ENCODE results near the gene SNAP25. TPM values are rescaled to one million over a fixed set of nuclear protein-coding genes. Genes with fewer than 3 reads are reported as not detected.
A peak's percentile ranks its signal among the peaks of the same experiment; 100 is the strongest.

Gene SNAP25
- total RNA-seq, result 92.5 TPM

DNA sequence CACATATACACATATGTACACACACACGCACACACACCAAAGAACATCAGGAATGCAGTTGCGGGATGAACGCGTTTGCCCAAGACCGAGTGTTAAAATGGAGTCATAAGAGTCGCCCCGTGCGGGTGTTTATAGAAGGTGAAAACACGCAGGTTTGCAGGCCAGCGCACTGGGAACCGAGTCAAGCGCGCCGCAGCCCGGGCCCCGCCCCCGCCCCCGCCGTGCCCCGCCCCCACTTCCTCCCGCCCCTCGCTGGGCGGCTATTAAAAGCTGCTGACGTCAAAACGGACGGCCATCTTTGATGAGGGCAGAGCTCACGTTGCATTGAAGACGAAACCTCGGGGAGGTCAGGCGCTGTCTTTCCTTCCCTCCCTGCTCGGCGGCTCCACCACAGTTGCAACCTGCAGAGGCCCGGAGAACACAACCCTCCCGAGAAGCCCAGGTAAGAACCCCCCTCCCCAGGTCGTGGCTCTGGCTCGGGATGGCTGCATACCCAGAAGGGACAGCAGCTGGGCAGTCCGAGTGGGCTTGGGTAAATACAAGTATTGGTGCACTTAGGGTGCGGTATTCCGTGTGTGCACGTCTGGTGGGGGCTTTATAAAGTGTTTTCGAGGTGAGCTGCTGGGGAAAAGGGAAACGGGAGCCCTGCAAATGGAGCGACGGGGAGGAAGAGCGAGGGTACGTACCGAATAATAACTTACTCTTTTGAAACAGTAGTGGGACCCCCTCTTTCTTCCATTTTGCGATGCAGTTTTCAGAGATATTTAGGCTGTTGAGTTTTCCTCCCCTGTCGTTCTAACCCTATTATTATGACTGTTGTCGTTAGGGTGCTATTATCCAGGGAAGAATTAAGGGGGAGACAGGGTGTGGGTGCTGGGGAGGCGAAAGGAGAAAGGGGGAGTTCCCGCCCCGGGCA, at the start of gene SNAP25:
Gene SNAP25, plus strand, starts transcription at position 295 of the 916 bp plus-strand sequence. CDS start 56,662 bp downstream, outside the sequence.
- peak; percentile 81 for DNase-seq

DNA sequence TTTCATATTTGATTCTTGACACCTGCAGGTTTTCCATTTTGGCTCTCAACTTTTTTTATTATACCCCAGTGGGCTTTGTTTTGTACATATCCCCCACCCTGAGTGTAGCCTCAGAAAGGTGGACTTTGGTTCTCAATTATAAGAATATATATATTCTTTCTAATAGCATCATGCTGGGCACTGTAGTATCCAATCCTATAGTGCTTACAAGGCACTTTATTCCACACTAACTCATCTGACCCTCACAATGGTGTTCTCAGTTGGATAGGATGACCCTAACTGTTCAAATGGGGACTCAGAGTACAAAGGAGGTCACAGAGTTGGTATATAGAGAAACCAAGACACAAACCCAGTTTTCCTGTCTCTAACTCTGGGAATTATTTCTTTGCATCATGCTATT, 48.9 kb upstream of the SNAP25 start:
- no peak for DNase-seq

DNA sequence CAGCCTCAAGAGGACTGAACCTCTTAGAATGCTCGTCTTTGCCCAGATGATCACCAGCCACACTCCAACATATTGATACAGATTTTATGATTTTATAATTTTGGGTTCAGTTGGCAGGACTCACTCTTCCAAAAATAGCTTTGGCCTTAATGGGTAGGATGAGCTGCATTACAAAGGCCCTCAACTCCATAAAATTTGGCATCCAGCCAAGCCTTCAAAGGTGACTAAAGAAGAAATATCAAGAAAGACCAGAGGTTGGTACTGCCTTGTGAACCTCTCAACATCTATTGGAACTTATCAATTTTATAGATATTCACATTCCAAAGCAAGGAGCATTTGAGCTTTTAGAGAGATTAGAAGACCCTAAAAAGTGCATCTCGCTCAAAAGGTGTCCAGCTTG, 48.4 kb upstream of the SNAP25 start:
- DNase-seq, result no peak

DNA sequence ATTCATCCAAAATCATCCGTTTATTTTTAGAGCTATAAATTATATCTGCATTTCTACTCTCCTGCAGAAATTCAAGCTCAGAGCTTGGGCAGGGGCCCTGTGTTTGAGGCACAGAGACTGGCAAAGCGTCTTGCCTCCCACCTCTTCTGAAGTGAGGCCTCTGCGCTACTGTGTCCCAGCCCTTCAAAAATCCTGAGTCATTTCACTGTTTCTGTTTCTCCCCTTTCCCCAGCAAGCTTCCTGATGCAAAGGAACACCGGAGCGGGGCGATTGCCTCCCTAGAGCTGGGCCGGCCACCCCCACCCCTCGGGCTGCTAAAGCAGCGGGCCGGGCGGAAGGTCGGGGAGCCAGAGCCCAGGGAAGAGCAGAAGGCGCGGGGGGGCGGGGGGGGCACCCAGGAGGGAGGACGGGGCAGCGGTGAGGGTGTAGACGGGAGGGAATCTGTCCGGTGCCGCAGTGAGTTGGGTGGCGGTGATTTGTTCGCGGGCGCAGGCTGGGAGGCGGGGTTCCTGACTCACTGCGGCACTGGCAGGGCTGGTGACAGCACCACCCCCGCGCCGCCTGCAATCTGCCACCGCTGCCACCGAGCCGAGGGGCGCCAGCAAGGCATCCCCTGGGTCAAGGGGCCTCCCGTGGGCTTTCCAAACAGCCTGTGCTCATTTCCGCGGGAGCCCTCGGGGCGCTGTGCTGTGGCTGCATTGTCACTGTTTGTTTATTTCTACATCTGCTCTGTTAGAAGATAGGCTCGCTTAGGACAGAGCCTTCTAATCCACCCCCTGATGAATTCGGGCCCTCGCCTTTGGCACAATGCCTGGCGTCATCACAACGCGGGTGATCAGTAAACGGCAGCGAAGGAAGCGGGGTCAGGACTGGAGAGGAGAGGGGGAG, 46.5 kb upstream of the SNAP25 start:
- peak; percentile 82 for DNase-seq

DNA sequence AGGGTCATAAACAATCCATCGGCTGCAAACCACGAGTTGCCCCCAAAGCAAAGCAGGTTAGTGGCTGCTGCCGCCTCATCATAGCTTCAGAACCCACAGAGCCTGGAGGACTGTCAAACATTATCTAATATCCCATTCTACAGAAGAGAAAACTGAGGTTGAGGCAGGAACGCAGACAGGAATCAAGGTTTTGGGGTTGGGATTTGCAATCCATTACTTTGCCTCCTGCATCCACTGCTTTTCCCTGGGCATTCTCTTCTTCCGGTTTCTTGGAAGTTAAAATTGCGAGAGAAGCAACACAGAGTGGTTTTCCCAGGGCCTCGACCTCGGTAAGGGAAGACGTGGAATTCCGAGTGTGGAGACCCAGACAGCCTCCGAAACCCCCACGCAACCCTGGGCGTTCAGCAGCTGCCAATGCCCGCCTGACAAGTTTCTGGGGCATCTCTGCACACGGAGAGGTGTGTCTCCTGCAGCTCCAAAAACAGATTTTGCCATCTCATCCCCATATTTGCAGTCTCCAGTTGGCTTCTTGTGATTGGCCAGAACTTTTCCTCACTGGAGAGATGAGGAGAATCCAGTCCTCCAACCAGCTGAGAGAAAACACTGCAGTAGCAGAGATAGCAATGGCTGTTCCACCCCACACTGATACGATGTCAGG, 45.5 kb upstream of the SNAP25 start:
- peak; percentile 57 for DNase-seq

DNA sequence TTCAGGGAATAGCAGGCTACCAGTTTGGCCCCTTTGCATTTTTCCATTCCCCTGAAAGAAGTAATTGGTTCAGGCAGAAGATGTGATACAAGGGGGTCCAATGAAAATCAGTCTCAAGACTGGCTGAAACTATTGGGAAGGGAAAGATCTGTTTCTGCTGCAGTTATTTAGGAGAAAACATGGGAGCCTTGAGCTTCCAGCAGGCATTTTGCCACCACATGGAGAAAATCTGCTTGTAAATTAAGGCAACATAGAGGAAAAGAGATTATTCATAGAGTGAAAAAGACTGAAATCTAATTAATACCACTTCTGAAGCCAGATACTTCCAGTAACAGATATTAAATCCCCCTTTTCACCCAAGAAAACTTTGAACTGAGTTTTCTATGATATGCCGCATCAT, 44.2 kb upstream of the SNAP25 start:
- no peak for DNase-seq

DNA sequence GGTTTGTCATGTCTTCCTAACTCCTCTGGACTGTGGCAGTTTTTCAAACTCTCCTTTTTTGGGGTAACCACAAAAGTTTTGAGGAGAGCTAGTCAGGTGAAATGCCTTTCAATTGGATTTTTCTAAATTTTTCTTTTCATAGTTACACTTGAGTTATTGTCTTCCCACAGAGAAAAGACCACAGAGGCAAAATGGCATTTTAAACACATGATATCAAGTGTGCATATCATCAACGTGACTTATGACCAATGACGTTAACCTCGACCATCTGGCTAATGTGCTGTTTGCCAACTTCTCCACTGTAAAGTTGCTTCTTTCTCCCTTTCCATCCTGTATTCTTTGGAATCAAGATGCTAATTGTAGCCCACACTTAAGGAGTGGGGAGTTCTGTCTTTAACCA, 41.3 kb upstream of the SNAP25 start:
- no peak for DNase-seq

DNA sequence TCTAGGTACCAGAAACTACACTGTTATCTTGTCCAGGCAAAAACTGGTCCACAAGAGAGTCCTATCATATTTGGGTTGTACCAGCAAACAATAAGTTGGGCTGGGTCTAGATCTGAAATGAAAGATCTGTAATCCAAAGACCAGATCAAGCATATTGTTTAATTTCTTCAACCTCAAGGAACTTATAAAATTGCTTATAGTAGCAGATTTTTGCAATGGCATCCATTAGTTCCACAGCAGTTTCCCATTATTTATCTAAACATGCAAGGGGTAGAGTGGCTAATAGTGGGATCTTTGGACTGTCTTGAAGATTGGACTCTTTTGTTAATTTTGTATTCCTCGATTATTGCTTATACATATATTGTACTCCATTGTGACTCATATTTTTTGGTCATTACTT, 40.5 kb upstream of the SNAP25 start:
- DNase-seq, result no peak

DNA sequence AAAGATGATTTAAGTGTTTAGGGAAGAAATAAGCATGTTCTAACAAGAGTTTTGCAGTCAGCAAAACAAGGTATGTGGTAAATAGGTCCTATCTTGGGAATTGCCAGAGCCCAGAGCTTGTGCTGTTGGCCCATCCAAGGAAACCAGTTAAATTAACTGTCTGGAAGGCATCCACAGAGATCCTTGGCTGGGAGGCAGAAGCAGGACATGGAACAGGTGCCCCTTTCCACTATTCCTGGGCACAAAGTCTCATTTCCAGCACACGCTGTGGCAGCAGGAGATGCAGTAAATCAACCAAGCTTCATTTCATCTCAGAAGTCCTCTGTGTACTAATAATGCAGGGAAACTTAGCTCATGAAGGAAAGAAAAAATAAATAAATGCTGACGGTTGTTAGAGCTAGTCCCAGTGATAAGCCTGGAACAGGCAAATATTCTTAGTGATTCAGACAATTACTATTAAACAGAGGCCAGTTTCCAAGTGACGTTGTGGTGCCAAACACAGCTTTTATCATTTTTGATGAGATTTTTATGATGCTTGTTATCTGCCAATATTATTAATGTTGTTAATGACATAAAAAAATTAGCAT, 39.8 kb upstream of the SNAP25 start:
- no peak for DNase-seq

DNA sequence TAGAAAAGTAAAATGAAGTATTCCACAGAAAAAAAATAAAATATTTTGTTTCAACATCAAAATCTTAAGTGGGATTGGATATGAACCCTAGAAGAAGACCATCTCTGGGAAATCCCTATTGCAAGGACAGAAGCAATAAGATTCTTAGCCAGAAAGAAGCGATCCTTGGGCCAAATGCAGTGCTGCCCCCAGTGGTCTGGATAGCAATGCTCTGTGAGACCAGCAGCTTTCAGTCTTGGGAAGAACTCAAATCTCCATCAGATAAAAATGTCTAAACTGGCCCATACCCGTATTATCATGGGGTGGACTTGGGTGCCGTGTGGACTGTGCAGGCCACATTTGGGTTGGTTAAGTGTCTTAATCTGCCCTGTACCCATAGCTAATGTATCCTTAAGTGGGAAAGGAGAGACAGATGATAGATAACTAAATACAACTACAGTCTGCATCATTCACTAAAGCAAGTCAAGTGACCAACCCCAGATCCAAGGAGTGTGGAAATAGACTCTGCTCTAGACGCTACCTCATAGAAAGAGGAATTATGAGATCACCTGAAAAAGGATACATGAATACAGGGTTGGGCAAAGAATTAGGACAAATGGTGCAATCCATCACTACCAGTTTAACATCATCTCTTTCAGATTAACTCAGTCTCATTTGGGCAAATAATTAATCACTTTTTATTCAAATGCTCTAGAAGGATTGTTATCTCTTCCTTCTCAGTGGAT, 38.9 kb upstream of the SNAP25 start:
- no peak for DNase-seq

DNA sequence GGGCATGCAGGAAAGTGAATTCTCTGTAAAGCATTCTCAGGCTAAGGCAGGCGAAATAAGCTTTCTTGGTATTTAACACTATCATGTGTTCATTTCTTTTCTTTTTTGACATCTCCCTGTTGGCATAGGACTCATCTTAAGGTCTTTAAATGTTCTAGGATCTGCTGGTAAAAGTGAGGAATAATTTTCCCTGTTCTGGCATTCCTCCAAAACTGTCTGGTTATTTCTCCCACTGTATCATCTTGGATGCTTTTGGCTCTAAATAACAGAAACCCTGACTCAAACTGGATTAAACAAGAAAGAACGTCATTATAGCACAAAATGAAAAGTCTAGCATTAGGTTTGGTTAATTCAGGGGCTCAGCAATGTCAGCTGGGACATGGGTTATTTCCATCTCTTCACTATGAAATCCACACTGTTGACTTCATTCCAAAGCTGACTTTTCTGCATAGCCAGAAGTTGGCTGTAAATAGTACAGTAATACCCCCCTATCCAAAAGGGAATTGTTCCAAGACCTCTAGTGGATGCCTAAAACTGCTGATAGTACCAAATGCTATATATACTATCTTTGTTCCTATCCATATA, 37.9 kb upstream of the SNAP25 start:
- no peak for DNase-seq

DNA sequence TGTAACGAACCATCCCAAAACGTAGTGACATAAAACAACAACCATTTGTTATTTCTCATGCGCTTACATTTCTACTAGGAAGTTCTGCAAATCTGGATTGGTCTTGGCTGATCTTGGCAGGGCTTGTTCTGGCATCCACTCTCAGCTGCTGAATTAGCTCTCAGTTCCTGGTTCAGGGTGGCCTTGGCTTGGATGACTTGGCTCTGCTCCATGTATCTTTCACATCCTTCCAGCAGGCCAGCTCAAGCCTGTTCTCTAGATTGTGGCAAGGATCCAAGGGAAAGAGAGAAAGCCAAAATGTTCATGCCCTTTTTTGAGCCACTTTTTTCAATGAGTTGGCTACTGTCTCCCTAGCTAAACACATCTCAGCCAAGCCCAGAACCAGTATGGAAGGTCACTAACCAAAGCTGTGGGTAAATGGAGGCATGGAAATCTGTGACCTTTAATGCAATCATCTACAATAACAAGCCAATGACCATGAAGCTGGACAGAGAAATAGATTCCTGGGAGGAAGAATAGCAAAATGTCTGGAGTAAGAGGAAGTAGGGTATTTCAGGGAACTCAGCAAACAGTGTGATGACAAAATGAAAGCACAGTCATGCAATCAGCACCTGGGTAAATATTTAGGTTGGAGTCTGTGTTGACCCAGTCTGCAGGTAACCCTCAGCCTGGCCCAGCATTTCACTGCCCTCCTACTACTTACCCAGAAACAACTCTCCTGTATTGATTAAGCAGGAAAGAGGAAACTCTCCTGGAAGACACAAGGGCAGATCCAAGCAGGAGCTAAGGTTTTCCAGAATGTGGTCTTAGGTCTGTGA, 32.7 kb upstream of the SNAP25 start:
- no peak for DNase-seq

DNA sequence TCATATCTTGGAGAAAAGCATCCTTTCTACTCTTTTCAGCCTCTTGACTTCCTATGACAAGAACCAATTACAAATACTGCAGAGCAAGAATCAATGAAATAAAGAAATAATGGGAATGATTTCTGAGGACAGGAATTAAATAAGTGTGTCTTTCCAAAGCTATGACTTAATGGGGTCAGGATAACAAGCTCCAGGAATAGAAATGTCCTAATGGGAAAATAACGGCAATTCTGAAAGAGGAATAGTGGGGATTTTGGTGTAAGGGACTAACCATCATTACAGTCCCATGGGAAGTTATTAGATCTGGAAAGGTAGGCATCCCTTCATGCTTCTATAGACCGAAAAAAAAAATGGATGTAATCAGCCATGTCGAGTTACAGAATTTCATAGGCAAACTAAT, 28.2 kb upstream of the SNAP25 start:
- DNase-seq, result no peak

DNA sequence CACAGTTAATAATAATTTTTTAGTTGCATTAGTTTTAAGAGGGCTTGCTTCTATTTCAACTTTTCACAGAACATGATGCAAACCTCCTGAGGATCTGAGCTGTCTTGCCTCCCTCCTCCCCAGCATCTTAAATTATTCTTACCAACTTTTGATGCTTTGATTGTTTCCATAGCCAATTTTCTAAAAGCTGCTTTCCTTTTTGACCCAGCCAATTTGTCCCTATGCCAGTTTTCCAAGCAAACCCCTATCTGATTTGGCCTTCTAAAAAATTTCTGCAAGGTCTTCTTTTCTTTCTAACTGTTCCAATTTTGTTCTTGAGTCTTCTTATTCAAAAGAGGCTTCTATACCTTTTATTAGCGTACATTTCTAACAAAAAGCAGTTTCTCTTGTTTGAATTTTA, 26.5 kb upstream of the SNAP25 start:
- no peak for DNase-seq

DNA sequence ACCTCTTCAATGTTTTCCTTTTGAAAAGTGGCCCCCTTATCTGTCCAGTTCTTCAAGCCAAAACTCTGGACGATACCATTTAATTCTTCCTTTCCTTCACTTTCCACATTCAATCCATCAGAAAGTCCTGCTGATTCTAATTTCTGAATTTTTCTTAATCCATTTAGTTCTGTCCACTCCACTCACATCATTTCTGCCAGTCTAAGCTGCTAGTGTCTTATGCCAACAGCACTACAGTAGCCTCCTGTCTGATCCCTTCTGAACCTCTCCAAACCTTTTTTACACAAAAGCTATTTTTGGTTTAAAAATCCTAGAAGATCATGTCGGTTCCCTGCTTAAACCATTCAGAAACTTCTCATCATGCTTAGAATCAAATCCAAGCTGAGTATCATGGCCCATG, 24.5 kb upstream of the SNAP25 start:
- no peak for DNase-seq

DNA sequence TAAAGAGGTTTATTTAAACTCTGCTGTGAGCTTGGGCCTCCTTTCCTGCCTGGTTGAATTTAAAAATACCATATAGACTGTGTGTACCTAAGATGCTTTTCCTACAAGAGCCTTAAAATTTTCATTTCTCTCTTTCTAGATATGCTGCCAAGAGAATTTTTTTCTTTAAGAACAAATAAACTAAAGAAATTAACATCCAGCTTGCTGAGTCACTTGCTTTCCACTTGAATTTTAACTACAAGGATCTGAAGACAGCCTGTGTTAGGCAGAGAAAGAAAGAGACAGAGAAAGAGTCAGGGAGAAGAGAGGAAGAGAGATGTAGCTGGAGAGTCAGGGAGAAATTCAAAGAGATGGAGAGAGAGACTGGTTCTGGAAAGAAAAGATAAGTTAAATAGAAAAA, 18.3 kb upstream of the SNAP25 start:
- no peak for DNase-seq

DNA sequence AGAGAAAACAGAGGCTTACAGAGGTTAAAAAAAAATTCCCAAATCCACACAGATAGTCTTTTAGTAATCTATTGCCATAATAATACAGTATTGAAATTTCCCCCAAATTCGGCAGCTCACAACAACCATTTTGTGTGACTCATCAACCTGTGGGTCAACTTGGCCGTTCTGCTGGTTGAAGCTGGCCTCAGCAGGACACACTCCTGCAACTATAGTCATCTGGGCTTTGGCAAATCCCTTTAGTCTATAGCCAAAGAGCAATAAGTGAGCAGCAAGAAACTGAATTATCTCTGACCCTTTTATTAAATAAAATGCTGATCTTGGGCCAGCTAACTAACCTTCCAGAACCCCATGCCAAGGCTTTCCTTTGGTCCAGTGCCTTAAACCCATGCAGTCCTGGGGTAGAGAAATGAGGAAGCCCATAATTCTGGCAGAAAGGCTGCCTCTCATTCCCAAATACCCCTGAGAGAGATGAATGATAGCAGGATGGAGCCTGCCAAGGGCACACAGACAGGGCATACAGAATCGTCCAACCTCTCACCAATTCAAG, 17.2 kb upstream of the SNAP25 start:
- no peak for DNase-seq

DNA sequence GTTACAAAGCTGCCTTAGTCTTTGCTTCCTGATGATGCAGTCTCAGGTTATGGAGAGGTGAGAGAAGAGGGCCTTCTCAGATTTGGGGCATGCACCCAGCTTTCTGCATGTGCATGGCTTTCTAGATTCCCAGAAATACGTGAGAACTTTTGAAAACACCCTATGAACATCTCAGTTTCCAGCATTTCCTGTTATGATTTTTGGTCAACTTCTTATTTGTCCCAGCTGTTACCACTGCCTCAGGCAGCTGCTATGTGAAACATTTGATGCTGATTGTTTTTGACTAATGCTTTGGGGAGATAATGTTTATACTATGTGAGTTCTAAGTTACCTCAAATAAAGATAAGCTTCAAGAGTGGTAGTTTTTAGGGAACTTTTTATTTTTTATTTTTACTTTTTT, 9.5 kb upstream of the SNAP25 start:
- DNase-seq, result no peak

DNA sequence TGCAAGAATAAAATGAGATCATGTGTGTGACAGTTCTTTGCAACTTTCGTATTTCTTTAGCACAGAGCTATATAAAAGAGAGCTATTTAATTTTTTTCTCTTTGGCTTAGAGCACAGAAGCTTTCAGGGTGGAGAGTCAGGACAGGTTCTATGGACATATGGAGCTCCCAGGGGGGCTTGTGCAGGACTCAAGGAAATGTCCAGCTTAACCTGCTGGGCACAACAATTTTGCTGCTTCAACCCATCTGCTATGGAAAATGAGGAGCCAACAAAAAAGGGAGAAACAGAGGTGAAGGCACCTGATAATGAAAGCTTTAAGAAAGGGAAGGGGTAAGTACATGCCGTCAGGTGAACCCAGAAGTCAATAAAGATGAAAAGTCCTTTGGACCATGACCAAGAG, 5.1 kb upstream of the SNAP25 start:
- DNase-seq, result no peak

DNA sequence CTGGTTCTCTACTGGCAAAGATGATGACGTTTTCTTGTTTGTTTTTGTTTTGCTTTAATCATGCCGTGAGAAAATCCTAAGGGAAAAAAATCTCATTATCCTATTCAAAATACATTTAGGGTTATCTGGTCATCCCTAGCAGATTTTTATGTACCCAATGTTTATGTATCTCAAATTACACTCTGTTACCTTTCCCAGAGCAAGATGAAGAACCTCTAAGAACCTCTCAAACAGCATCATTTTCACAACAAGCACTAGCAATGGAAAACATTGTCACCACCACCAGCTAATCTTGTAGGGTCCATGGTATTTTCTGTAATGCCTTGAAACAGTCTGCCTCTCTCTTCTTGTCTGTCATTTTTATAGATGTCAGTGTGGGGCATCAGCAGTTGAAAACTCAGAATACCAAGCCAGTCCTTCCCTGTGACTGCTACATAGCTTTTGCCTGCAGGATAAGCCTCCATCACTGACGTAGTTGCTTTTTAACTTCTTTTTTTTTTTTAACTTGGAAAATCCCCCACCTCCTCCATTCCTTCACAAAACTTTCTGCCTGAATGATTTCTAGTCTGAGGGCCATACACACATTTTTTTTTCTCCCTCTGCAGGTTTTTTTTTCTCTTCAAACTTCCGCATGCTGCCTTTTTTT, 2.4 kb upstream of the SNAP25 start:
- DNase-seq, result no peak

Data from occipital lobe (tissue), 2 donors.